Adrenal gland (tissue), 5 donors: ENCODE data around the gene ANKS1B.

Source experiments
- CTCF ChIP-seq, 6 experiments: fragments of 450-650 bp in 4 of 6; fragments of 200-600 bp in 2 of 6; sonication (generic) in 1 of 6; IDR thresholded peaks; 1 replicate in 5 of 6; 2 replicates in 1 of 6; pipeline versions ENCODE4 v1.5.1 to v1.8.0; 2016 to 2021; ENCODE audit warnings: antibody characterized with exemption in 6 of 6, mild to moderate bottlenecking in 2 of 6, moderate library complexity in 1 of 6
- POLR2A ChIP-seq, 2 donors: fragments of 450-650 bp; IDR thresholded peaks; one replicate each; pipeline ENCODE4 v1.6.1; 2017; ENCODE audit warnings: antibody characterized with exemption in 2 of 2, mild to moderate bottlenecking in 2 of 2, moderate library complexity in 1 of 2
- donor health status: DM: no; HTN: no; CAD: no.

- TF ChIP-seq CTCF (IDR thresholded peaks at IDR 0.05) (no peak), POLR2A (IDR thresholded peaks at IDR 0.05) (no peak)
These were observed 5.3 kb downstream of the ANKS1B start for GRCh38 chr12:99979471-99979870.
